PC-3 (cell line): ENCODE measurements around the gene KCNH5. TPM values are rescaled to one million over a fixed set of nuclear protein-coding genes. Genes with fewer than 3 reads are reported as not detected.

Experiments
- ATAC-seq: fragments of 200-7000 bp; cut with Tn5 transposase; 2 replicates; pipeline ENCODE4 v1.9.1; 2020; ENCODE audit warnings: mild to moderate bottlenecking, moderate library complexity
- BruUV-seq: library from RNA; stranded (reverse); fragments of 400-500 nt; replicated peaks from 2 replicates; lab custom pipeline; 2021; lab: Mats Ljungman, UMichigan
- CTCF ChIA-PET: fragments of 300-600 bp; sonication (Branson Sonifier 250); formaldehyde crosslinking; loops from one replicate; lab custom pipeline; 2022; ENCODE audit warnings: antibody characterized with exemption; lab: Charles Lee
- POLR2A ChIA-PET: fragments of 300-600 bp; sonication (Branson Sonifier 250); formaldehyde crosslinking; loops from one replicate; lab custom pipeline; 2022; ENCODE audit warnings: antibody characterized with exemption; ENCODE audit not compliant: unreplicated experiment; lab: Charles Lee
- DNase-seq: peaks from one replicate; pipeline ENCODE4 v3.0.0-alpha.2; 2015
- H2AFZ ChIP-seq: fragments of 300-600 bp; sonication (generic); 2 replicates; pipeline ENCODE4 v1.6.0; 2016; ENCODE audit warnings: antibody characterized with exemption, low read length
- H3F3A ChIP-seq: fragments of 300-600 bp; sonication (generic); one replicate; pipeline ENCODE4 v1.6.0; 2017; ENCODE audit warnings: antibody characterized with exemption, low read length, control low read depth, mild to moderate bottlenecking; ENCODE audit not compliant: unreplicated experiment
- H3K27ac ChIP-seq: fragments of 300-600 bp; sonication (generic); 2 replicates; pipeline ENCODE4 v1.5.1; 2016; ENCODE audit warnings: mild to moderate bottlenecking, low read length
- H3K27me3 ChIP-seq: fragments of 300-600 bp; sonication (generic); 2 replicates; pipeline ENCODE4 v1.6.1; 2016; ENCODE audit warnings: low read length, mixed read lengths
- H3K36me3 ChIP-seq: fragments of 300-600 bp; sonication (generic); 2 replicates; pipeline ENCODE4 v1.6.1; 2016; ENCODE audit warnings: low read depth, mixed run types, low read length, mixed read lengths
- H3K4me1 ChIP-seq: fragments of 300-600 bp; sonication (generic); 2 replicates; pipeline ENCODE4 v1.5.1; 2016; ENCODE audit warnings: low read length; ENCODE audit not compliant: insufficient read depth
- H3K4me2 ChIP-seq: fragments of 300-600 bp; sonication (generic); 2 replicates; pipeline ENCODE4 v1.6.0; 2016; ENCODE audit warnings: low read length
- H3K4me3 ChIP-seq: fragments of 300-600 bp; sonication (generic); 2 replicates; pipeline ENCODE4 v1.5.1; 2016; ENCODE audit warnings: mild to moderate bottlenecking, low read length, mixed read lengths
- H3K79me2 ChIP-seq: fragments of 300-600 bp; sonication (generic); 2 replicates; pipeline ENCODE4 v1.6.1; 2017; ENCODE audit warnings: low read length, mixed read lengths
- H3K9ac ChIP-seq: fragments of 300-600 bp; sonication (generic); 2 replicates; pipeline ENCODE4 v1.6.0; 2016; ENCODE audit warnings: mild to moderate bottlenecking, low read length
- H3K9me2 ChIP-seq: fragments of 300-600 bp; sonication (generic); replicated peaks from 2 replicates; pipeline ENCODE4 v1.6.1; 2016; ENCODE audit warnings: mixed run types, low read length, mixed read lengths
- H3K9me3 ChIP-seq: fragments of 300-600 bp; sonication (generic); 2 replicates; pipeline ENCODE4 v1.6.1; 2016; ENCODE audit warnings: low read length, mixed read lengths
- H4K20me1 ChIP-seq: fragments of 300-600 bp; sonication (generic); 2 replicates; pipeline ENCODE4 v1.6.1; 2016; ENCODE audit warnings: low read length, mixed read lengths
- EZH2 ChIP-seq: fragments of 300-600 bp; sonication (generic); IDR thresholded peaks from one replicate; pipeline ENCODE4 v1.6.1; 2017; ENCODE audit warnings: antibody characterized with exemption, mild to moderate bottlenecking, low read length; ENCODE audit not compliant: unreplicated experiment
- EZH2phosphoT487 ChIP-seq: fragments of 300-600 bp; sonication (generic); IDR thresholded peaks from 2 replicates; pipeline ENCODE4 v1.6.1; 2018; ENCODE audit warnings: mild to moderate bottlenecking, antibody characterized with exemption, low read length, borderline replicate concordance
- intact Hi-C: fragments of 100-400 bp; cut with micrococcal nuclease; formaldehyde crosslinking; loops from 2 replicates; pipeline ENCODE4 v1.9.0; 2023
- total RNA-seq: library from RNA; depleted of rRNA; stranded (reverse); fragments of >200 nt; gene quantifications from 2 replicates; pipeline ENCODE4 v1.2.3, GENCODE V29; 2014
- TF ChIP-seq, protein P1 (sequence below): fragments of 300-600 bp; sonication (generic); conservative IDR thresholded peaks from 2 replicates; pipeline ENCODE4 v1.5.1; 2017; ENCODE audit warnings: antibody characterized with exemption, low read depth, mild to moderate bottlenecking, low read length

Gene KCNH5
- total RNA-seq, 1 experiment from 2014 or later, result not detected

DNA sequence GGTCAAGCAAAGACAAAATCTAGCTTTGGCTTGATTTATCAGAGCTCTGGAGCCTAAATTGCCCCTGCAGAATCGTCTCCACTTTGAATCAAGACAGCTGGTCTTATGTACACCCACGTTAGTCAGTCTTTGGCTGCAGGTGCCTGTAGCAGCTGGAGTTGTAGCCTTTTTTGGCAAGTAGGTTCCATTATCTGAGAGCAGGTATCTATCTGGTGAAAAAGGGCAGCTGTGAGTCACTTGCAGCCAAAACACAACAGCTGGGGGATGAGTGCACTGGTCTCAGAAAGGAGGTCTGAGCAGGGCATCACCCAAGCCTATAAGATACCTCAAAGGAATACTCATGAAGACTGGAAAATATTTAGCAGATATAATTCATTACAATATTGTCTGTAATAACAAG, 43.6 kb upstream of the KCNH5 start:
- no TSS peak for BruUV-seq
- ChIA-PET POLR2A (no interaction called here), CTCF (no interaction called here)
- H2AFZ ChIP-seq, result no peak overlapping the region
- no peak overlapping the region for H3K27ac ChIP-seq
- no peaks in the 10 kb centered on the region for H3K79me2 ChIP-seq
- H3K9me2 ChIP-seq, result no peaks in the 10 kb centered on the region
- no peaks in the 10 kb centered on the region for H3F3A ChIP-seq
- ATAC-seq, result no peak
- H3K4me1 ChIP-seq, result no peaks in the 10 kb centered on the region
- TF ChIP-seq EZH2 (no peak), EZH2phosphoT487 (no peak)
- TF ChIP-seq, protein P1, sequence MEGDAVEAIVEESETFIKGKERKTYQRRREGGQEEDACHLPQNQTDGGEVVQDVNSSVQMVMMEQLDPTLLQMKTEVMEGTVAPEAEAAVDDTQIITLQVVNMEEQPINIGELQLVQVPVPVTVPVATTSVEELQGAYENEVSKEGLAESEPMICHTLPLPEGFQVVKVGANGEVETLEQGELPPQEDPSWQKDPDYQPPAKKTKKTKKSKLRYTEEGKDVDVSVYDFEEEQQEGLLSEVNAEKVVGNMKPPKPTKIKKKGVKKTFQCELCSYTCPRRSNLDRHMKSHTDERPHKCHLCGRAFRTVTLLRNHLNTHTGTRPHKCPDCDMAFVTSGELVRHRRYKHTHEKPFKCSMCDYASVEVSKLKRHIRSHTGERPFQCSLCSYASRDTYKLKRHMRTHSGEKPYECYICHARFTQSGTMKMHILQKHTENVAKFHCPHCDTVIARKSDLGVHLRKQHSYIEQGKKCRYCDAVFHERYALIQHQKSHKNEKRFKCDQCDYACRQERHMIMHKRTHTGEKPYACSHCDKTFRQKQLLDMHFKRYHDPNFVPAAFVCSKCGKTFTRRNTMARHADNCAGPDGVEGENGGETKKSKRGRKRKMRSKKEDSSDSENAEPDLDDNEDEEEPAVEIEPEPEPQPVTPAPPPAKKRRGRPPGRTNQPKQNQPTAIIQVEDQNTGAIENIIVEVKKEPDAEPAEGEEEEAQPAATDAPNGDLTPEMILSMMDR, result no peak
- no peak overlapping the region for H3K4me3 ChIP-seq
- no peak overlapping the region for H3K9ac ChIP-seq
- H3K27me3 ChIP-seq, result peaks cover 11% of the 10 kb centered on the region; the same call in 1 of the 2 replicates
- no peaks in the 10 kb centered on the region for H3K9me3 ChIP-seq
- H3K4me2 ChIP-seq, result no peak overlapping the region
- no peaks in the 10 kb centered on the region for H3K36me3 ChIP-seq
- intact Hi-C loops, result no loop called here
- DNase-seq, result no peak
- no peaks in the 10 kb centered on the region for H4K20me1 ChIP-seq

DNA sequence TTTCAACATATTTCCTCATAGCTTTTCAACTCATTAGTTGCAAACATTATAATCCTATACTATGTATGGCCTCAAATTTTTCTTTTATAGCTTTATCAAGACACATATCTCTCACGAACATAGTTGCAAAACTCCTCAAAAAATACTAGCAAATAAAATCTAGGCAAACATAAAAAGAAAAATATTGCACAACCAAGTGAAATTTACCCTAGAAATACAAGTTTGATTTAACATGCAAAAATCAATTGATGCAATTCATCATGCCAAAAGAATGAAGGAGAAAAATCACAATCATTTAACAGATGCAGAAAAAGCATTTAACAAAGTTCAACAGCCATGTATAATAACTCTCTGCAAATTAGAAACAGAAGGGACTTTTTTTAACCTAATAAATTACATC, 33.3 kb upstream of the KCNH5 start:
- H3F3A ChIP-seq, result no peaks in the 10 kb centered on the region
- BruUV-seq, result no TSS peak
- H3K79me2 ChIP-seq, result no peaks in the 10 kb centered on the region
- H3K9me2 ChIP-seq, result no peaks in the 10 kb centered on the region
- H4K20me1 ChIP-seq, result no peaks in the 10 kb centered on the region
- no peak overlapping the region for H3K9ac ChIP-seq
- H3K4me1 ChIP-seq, result peaks cover 27% of the 10 kb centered on the region
- H2AFZ ChIP-seq, result no peak overlapping the region
- DNase-seq (peak; percentile 55), ATAC-seq (no peak)
- TF ChIP-seq EZH2phosphoT487 (no peak), EZH2 (no peak)
- TF ChIP-seq, protein P1, result no peak
- 0 out of 2 replicates have a peak overlapping the region, but pooled peaks have one; percentile 11 for H3K27ac ChIP-seq
- H3K4me2 ChIP-seq, result no peak overlapping the region
- no peak overlapping the region for H3K4me3 ChIP-seq
- 0 out of 2 replicates have a peak, but pooled peaks cover 9% of the 10 kb centered on the region for H3K27me3 ChIP-seq
- intact Hi-C loops, result no loop called here
- no peaks in the 10 kb centered on the region for H3K36me3 ChIP-seq
- CTCF ChIA-PET, result no interaction called here
- H3K9me3 ChIP-seq, result no peaks in the 10 kb centered on the region
- POLR2A ChIA-PET, result no interaction called here

DNA sequence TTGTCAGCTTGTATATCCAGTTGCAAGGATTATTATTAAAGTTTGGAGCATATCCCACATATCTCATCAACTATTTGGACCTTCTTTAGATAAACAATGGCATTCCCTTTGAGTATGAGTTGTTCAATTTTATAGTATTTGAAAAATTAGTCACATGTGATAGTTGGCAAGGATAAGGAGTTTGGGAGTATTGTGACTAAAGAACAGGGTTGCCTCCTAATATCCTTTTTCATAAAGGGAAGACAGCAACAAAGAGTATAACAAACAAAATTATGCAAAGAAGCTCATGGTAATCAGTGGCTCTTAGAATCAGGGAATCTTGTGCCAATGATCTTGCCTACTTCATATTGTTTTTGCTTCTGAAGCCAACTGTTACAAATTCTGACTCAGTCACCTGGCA, 31.2 kb upstream of the KCNH5 start:
- Histone ChIP-seq H3F3A (no peaks in the 10 kb centered on the region), H3K27ac (peak overlapping the region; percentile 54), H3K4me3 (0 out of 2 replicates have a peak overlapping the region, but pooled peaks have one; percentile 13), H3K36me3 (no peaks in the 10 kb centered on the region), H2AFZ (no peak overlapping the region), H3K9ac (no peak overlapping the region), H3K9me3 (no peaks in the 10 kb centered on the region), H3K79me2 (no peaks in the 10 kb centered on the region), H3K4me2 (peak overlapping the region; percentile 69), H3K9me2 (no peaks in the 10 kb centered on the region), H3K27me3 (no peaks in the 10 kb centered on the region), H4K20me1 (no peaks in the 10 kb centered on the region), H3K4me1 (peaks cover 27% of the 10 kb centered on the region)
- ChIA-PET CTCF (no interaction called here), POLR2A (no interaction called here)
- ATAC-seq, result peak; percentile 98
- intact Hi-C loops, result no loop called here
- peak; percentile 87 for DNase-seq
- TF ChIP-seq, protein P1, result no peak
- TF ChIP-seq EZH2phosphoT487 (no peak), EZH2 (no peak)
- no TSS peak for BruUV-seq
